PC-9 (cell line): ENCODE data around the gene VTCN1. TPM values are rescaled to one million over a fixed set of nuclear protein-coding genes. Genes with fewer than 3 reads are reported as not detected.
"Not testable (repeated sequence)": the region's sequence is repeated elsewhere in the genome, so short reads cannot be mapped to it uniquely, and the experiment has no call there.

ENCODE experiments used
- BruUV-seq: library from RNA; stranded (reverse); fragments of 400-500 nt; replicated peaks from 2 replicates; lab custom pipeline; 2021; lab: Mats Ljungman, UMichigan
- CTCF ChIA-PET: fragments of 300-600 bp; sonication (Branson Sonifier 250); formaldehyde crosslinking; loops from one replicate; lab custom pipeline; 2022; ENCODE audit warnings: antibody characterized with exemption; lab: Charles Lee
- POLR2A ChIA-PET: fragments of 300-600 bp; sonication (Branson Sonifier 250); formaldehyde crosslinking; loops from one replicate; lab custom pipeline; 2022; ENCODE audit warnings: antibody characterized with exemption; ENCODE audit not compliant: unreplicated experiment; lab: Charles Lee
- DNase-seq, 2 experiments: peaks; one replicate each; pipeline versions ENCODE4 v3.0.0 to v3.0.0-alpha.2; 2015 to 2022; ENCODE audit warnings: mixed read lengths in 1 of 2
- H2AFZ ChIP-seq: fragments of 200-600 bp; sonication (generic); 2 replicates; pipeline ENCODE4 v1.8.1; 2017; ENCODE audit warnings: antibody characterized with exemption
- H3F3A ChIP-seq: fragments of 200-600 bp; sonication (generic); 2 replicates; pipeline ENCODE4 v1.8.1; 2017; ENCODE audit warnings: antibody characterized with exemption, mild to moderate bottlenecking, low read depth; ENCODE audit not compliant: insufficient read depth
- H3K27ac ChIP-seq: fragments of 200-600 bp; sonication (generic); 2 replicates; pipeline ENCODE4 v1.6.1; 2016; ENCODE audit warnings: mixed run types
- H3K27me3 ChIP-seq: fragments of 200-600 bp; sonication (generic); 2 replicates; pipeline ENCODE4 v1.6.1; 2016; ENCODE audit warnings: low read depth, mixed run types; ENCODE audit not compliant: insufficient read depth
- H3K36me3 ChIP-seq: fragments of 200-600 bp; sonication (generic); 2 replicates; pipeline ENCODE4 v1.6.1; 2016; ENCODE audit warnings: low read depth, mixed run types
- H3K4me1 ChIP-seq: fragments of 200-600 bp; sonication (generic); replicated peaks from 2 replicates; pipeline ENCODE4 v1.6.1; 2016; ENCODE audit warnings: mixed run types; ENCODE audit not compliant: insufficient read depth
- H3K4me2 ChIP-seq: fragments of 200-600 bp; sonication (generic); 2 replicates; pipeline ENCODE4 v1.6.1; 2017; ENCODE audit warnings: mixed run types
- H3K4me3 ChIP-seq: fragments of 200-600 bp; sonication (generic); 2 replicates; pipeline ENCODE4 v1.6.1; 2016; ENCODE audit warnings: mixed run types
- H3K79me2 ChIP-seq: fragments of 200-600 bp; sonication (generic); 2 replicates; pipeline ENCODE4 v1.6.1; 2017; ENCODE audit warnings: low read depth, mixed run types
- H3K9me2 ChIP-seq: fragments of 200-600 bp; sonication (generic); 2 replicates; pipeline ENCODE4 v1.8.1; 2017; ENCODE audit warnings: mild to moderate bottlenecking; ENCODE audit not compliant: insufficient read depth
- H3K9me3 ChIP-seq: fragments of 200-600 bp; sonication (generic); 2 replicates; pipeline ENCODE4 v1.8.1; 2016; ENCODE audit warnings: low read depth; ENCODE audit not compliant: insufficient read depth
- H4K20me1 ChIP-seq: fragments of 200-600 bp; sonication (generic); 2 replicates; pipeline ENCODE4 v1.8.1; 2017; ENCODE audit not compliant: insufficient read depth
- CTCF ChIP-seq: fragments of 200-600 bp; sonication (generic); conservative IDR thresholded peaks from 2 replicates; pipeline ENCODE4 v1.6.1; 2017; ENCODE audit warnings: mixed run types, antibody characterized with exemption, mild to moderate bottlenecking, moderate library complexity
- EZH2 ChIP-seq: fragments of 200-600 bp; sonication (generic); IDR thresholded peaks from 2 replicates; pipeline ENCODE4 v1.8.0; 2017; ENCODE audit warnings: antibody characterized with exemption, low read depth
- intact Hi-C: fragments of 100-400 bp; cut with micrococcal nuclease; formaldehyde crosslinking; loops from one replicate; pipeline ENCODE4 v1.10.0; 2022; ENCODE audit not compliant: unreplicated experiment
- total RNA-seq: library from RNA; stranded (reverse); gene quantifications from 2 replicates; pipeline ENCODE4 v1.2.3, GENCODE V29; 2021

The VTCN1 gene
- total RNA-seq, 1 experiment from 2014 or later: 5.0 TPM

GRCh38 chr1:117105722-117106121, 105.0 kb downstream of the VTCN1 start:
- H3K4me2 ChIP-seq: no peak overlapping the region
- no peak overlapping the region for H3K27ac ChIP-seq
- no peaks in the 10 kb centered on the region for H3K79me2 ChIP-seq
- POLR2A ChIA-PET: no interaction called here
- no peak for DNase-seq
- no peaks in the 10 kb centered on the region for H4K20me1 ChIP-seq
- CTCF ChIA-PET: no interaction called here
- peaks cover 10% of the 10 kb centered on the region; the same call in 1 of the 2 replicates for H3F3A ChIP-seq
- no TSS peak for BruUV-seq
- H3K27me3 ChIP-seq: no peaks in the 10 kb centered on the region
- TF ChIP-seq CTCF (no peak), EZH2 (no peak)
- peaks cover 25% of the 10 kb centered on the region for H3K36me3 ChIP-seq
- intact Hi-C loops: no loop called here
- no peak overlapping the region for H3K4me3 ChIP-seq
- no peaks in the 10 kb centered on the region for H3K9me3 ChIP-seq
- H3K9me2 ChIP-seq: no peaks in the 10 kb centered on the region
- H3K4me1 ChIP-seq: peaks cover 12% of the 10 kb centered on the region
- no peak overlapping the region for H2AFZ ChIP-seq

- no TSS peak for BruUV-seq
- H3K27ac ChIP-seq: no peak overlapping the region
- H4K20me1 ChIP-seq: no peaks in the 10 kb centered on the region
- TF ChIP-seq EZH2 (no peak), CTCF (no peak)
- H3F3A ChIP-seq: peaks cover 3% of the 10 kb centered on the region; the same call in 1 of the 2 replicates
- no peaks in the 10 kb centered on the region for H3K79me2 ChIP-seq
- POLR2A ChIA-PET: no interaction called here
- no peaks in the 10 kb centered on the region for H3K9me2 ChIP-seq
- H2AFZ ChIP-seq: no peak overlapping the region
- H3K36me3 ChIP-seq: peaks cover 31% of the 10 kb centered on the region
- no peak for DNase-seq
- peaks cover 5% of the 10 kb centered on the region; the same call in 1 of the 2 replicates for H3K4me1 ChIP-seq
- H3K9me3 ChIP-seq: no peaks in the 10 kb centered on the region
- H3K4me2 ChIP-seq: no peak overlapping the region
- intact Hi-C loops: no loop called here
- CTCF ChIA-PET: no interaction called here
- H3K27me3 ChIP-seq: no peaks in the 10 kb centered on the region
- no peak overlapping the region for H3K4me3 ChIP-seq
These were observed 105.7 kb downstream of the VTCN1 start for GRCh38 chr1:117104986-117105385.

- H3F3A ChIP-seq, H3K27ac ChIP-seq, H2AFZ ChIP-seq, H3K79me2 ChIP-seq, H3K27me3 ChIP-seq, H4K20me1 ChIP-seq, H3K9me2 ChIP-seq, H3K4me1 ChIP-seq, H3K4me2 ChIP-seq, H3K4me3 ChIP-seq, DNase-seq, intact Hi-C loops, H3K9me3 ChIP-seq: not testable (repeated sequence)
- TSS peak; percentile 32 for BruUV-seq
- ChIA-PET CTCF (interaction anchor here (0.6 kb wide), 1 partner anchor 178 kb away, joined by 3 read pairs; no protein-coding TSS in a partner anchor), POLR2A (interaction anchor here (0.7 kb wide), 1 partner anchor 136 kb away, joined by 5 read pairs; no protein-coding TSS in a partner anchor)
- H3K36me3 ChIP-seq: peaks cover 51% of the 10 kb centered on the region
These were observed 108.9 kb downstream of the VTCN1 start for GRCh38 chr1:117101858-117102257.

- POLR2A ChIA-PET: no interaction called here
- BruUV-seq: no TSS peak
- Histone ChIP-seq H3K27ac (no peak overlapping the region), H3K79me2 (no peaks in the 10 kb centered on the region), H3K9me3 (no peaks in the 10 kb centered on the region), H2AFZ (no peak overlapping the region), H3K36me3 (peaks cover 56% of the 10 kb centered on the region), H3K4me1 (no peaks in the 10 kb centered on the region), H3K27me3 (no peaks in the 10 kb centered on the region), H4K20me1 (no peaks in the 10 kb centered on the region), H3K4me2 (no peak overlapping the region), H3F3A (no peaks in the 10 kb centered on the region), H3K9me2 (no peaks in the 10 kb centered on the region), H3K4me3 (no peak overlapping the region)
- CTCF ChIA-PET: no interaction called here
- DNase-seq: no peak
- TF ChIP-seq CTCF (no peak), EZH2 (no peak)
- intact Hi-C loops: no loop called here
These were observed 109.4 kb downstream of the VTCN1 start for GRCh38 chr1:117101334-117101733.
